DOHH2 (cell line): ENCODE data around the gene HMGN2.

Experiments
- H3F3A ChIP-seq: fragments of 200-600 bp; sonication (generic), shearing (Covaris generic); 2 replicates; pipeline ENCODE4 v1.6.0; 2016; ENCODE audit warnings: antibody characterized with exemption, mild to moderate bottlenecking; ENCODE audit not compliant: control insufficient read depth, insufficient read depth
- H3K27ac ChIP-seq: fragments of 200-600 bp; sonication (generic); 2 replicates; pipeline ENCODE4 v1.5.1; 2014; ENCODE audit warnings: low read depth, mild to moderate bottlenecking, low read length, moderate library complexity
- H3K27me3 ChIP-seq: fragments of 200-600 bp; sonication (generic); 2 replicates; pipeline ENCODE4 v1.6.1; 2014; ENCODE audit warnings: mild to moderate bottlenecking, low read length, mixed read lengths; ENCODE audit not compliant: control insufficient read depth
- H3K36me3 ChIP-seq: fragments of 200-600 bp; sonication (generic); 2 replicates; pipeline ENCODE4 v1.6.1; 2014; ENCODE audit warnings: mild to moderate bottlenecking, low read length, moderate library complexity, mixed read lengths; ENCODE audit not compliant: control insufficient read depth
- H3K4me1 ChIP-seq: fragments of 200-600 bp; sonication (generic); 2 replicates; pipeline ENCODE4 v1.6.1; 2014; ENCODE audit warnings: mild to moderate bottlenecking, low read length, mixed read lengths; ENCODE audit not compliant: control insufficient read depth
- H3K4me2 ChIP-seq: fragments of 200-600 bp; sonication (generic); 2 replicates; pipeline ENCODE4 v1.6.0; 2014; ENCODE audit warnings: mild to moderate bottlenecking, low read length, moderate library complexity
- H3K4me3 ChIP-seq: fragments of 200-600 bp; sonication (generic); 2 replicates; pipeline ENCODE4 v1.5.1; 2014; ENCODE audit warnings: mild to moderate bottlenecking, low read length, mixed read lengths
- H3K79me2 ChIP-seq: fragments of 200-600 bp; sonication (generic); 2 replicates; pipeline ENCODE4 v1.6.1; 2014; ENCODE audit warnings: mild to moderate bottlenecking, low read length, mixed read lengths; ENCODE audit not compliant: control insufficient read depth
- H3K9me2 ChIP-seq: fragments of 200-600 bp; sonication (generic); replicated peaks from 2 replicates; pipeline ENCODE4 v1.6.1; 2014; ENCODE audit warnings: mild to moderate bottlenecking, low read length, mixed read lengths; ENCODE audit not compliant: control insufficient read depth
- H3K9me3 ChIP-seq: fragments of 200-600 bp; sonication (generic); 2 replicates; pipeline ENCODE4 v1.6.1; 2014; ENCODE audit warnings: antibody characterized with exemption, low read length, mixed read lengths; ENCODE audit not compliant: control insufficient read depth, insufficient read depth
- H4K20me1 ChIP-seq: fragments of 200-600 bp; sonication (generic); 2 replicates; pipeline ENCODE4 v1.6.0; 2014; ENCODE audit warnings: low read depth, mild to moderate bottlenecking, antibody characterized with exemption, low read length, moderate library complexity; ENCODE audit not compliant: control insufficient read depth, insufficient read depth
- CTCF ChIP-seq: fragments of 200-600 bp; sonication (generic); IDR thresholded peaks from one replicate; pipeline ENCODE4 v1.5.1; 2014; ENCODE audit warnings: antibody characterized with exemption, mild to moderate bottlenecking, low read depth, low read length; ENCODE audit not compliant: poor library complexity, severe bottlenecking
- EZH2phosphoT487 ChIP-seq: fragments of 200-600 bp; sonication (generic); IDR thresholded peaks from 2 replicates; pipeline ENCODE4 v1.6.1; 2017; ENCODE audit warnings: borderline replicate concordance, mild to moderate bottlenecking, antibody characterized with exemption, low read length, moderate library complexity, mixed read lengths

HMGN2 gene

DNA sequence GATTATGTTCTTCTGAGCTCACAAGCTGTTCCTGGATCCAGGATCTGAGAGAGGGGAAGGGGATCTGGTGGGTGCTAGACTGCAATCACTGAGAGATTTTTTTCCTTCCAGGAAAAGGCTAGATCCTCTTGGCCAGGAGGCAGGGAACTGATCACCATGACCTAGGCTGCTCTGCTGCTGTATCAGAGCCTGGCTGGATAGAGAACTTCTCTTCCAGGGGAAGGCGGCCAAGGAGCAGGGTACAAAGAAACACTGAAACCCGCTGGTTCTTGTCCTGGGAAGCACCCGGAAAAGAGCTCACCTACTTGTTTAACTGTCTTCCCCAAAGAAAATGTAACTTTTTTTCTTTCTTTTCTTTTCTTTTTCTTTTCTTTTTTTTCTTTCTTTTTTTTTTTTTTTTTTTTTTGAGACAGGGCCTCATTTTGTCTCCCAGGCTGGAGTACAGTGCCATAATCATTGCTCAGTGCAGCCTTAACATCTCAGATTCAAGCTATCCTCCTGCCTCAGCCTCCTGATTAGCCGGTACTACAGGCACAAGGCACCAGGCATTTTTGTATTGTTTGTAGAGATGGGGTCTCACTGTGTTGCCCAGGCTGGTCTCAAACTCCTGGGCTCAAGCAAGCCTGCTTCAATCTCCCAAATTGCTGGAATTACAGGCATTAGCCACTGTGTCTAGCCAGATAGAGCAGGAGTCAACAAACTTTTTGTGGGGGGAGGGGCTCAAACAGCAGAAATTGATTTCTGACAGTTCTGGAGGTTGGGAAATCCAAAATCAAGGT is 44.9 kb downstream of the HMGN2 start:
- TF ChIP-seq CTCF (no peak), EZH2phosphoT487 (no peak)
- Histone ChIP-seq H4K20me1 (no peaks in the 10 kb centered on the region), H3K27ac (no peak overlapping the region)

GRCh38 chr1:26517766-26518049 is 45.5 kb downstream of the HMGN2 start:
- no peaks in the 10 kb centered on the region for H3K9me3 ChIP-seq
- no peaks in the 10 kb centered on the region for H4K20me1 ChIP-seq
- H3K36me3 ChIP-seq = no peaks in the 10 kb centered on the region
- no peaks in the 10 kb centered on the region for H3F3A ChIP-seq
- H3K79me2 ChIP-seq = no peaks in the 10 kb centered on the region
- no peaks in the 10 kb centered on the region for H3K9me2 ChIP-seq
- no peak overlapping the region for H3K27ac ChIP-seq
- TF ChIP-seq EZH2phosphoT487 (no peak), CTCF (no peak)
- no peaks in the 10 kb centered on the region for H3K4me1 ChIP-seq
- H3K4me3 ChIP-seq = no peak overlapping the region
- no peak overlapping the region for H3K4me2 ChIP-seq
- peaks cover 4% of the 10 kb centered on the region; the same call in 1 of the 2 replicates for H3K27me3 ChIP-seq

More for the DNA sequence above, 44.9 kb downstream of the HMGN2 start:
- Histone ChIP-seq H3K4me3 (no peak overlapping the region), H3K79me2 (no peaks in the 10 kb centered on the region), H3K4me1 (no peaks in the 10 kb centered on the region), H3K36me3 (no peaks in the 10 kb centered on the region), H3F3A (no peaks in the 10 kb centered on the region), H3K4me2 (no peak overlapping the region), H3K27me3 (peaks cover 4% of the 10 kb centered on the region; the same call in 1 of the 2 replicates), H3K9me2 (no peaks in the 10 kb centered on the region), H3K9me3 (no peaks in the 10 kb centered on the region)

DNA sequence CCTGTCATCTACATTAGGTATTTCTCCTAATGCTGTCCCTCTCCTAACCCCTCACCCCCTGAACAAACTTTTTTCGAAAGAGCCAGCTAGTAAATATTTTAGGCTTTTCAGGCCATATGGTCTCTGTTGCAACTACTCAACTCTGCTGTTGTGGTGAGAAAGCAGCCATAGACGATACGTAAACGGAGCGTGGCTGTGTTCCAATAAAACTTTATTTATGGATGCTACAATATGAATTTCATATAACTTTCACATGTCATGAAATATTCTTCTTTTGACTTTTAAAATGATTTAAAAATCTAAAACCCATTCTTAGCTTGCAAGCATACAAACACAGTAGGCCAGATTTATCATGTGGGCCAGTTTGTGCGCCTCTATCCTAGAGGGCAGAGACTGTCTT is 46.1 kb downstream of the HMGN2 start:
- Histone ChIP-seq H3K9me2 (no peaks in the 10 kb centered on the region), H3K27ac (no peak overlapping the region), H3K9me3 (no peaks in the 10 kb centered on the region), H3K36me3 (no peaks in the 10 kb centered on the region), H3F3A (no peaks in the 10 kb centered on the region), H3K79me2 (no peaks in the 10 kb centered on the region), H3K4me3 (no peak overlapping the region), H4K20me1 (no peaks in the 10 kb centered on the region), H3K27me3 (peaks cover 4% of the 10 kb centered on the region; the same call in 1 of the 2 replicates), H3K4me2 (no peak overlapping the region), H3K4me1 (no peaks in the 10 kb centered on the region)
- no peak for TF ChIP-seq EZH2phosphoT487
- TF ChIP-seq CTCF = no peak
